Esophagus (tissue), 2 donors: ENCODE data around the gene AMN. TPM values are rescaled to one million over a fixed set of nuclear protein-coding genes. Genes with fewer than 3 reads are reported as not detected.

Experiments
- H3K27ac ChIP-seq, 2 donors: one replicate each; pipeline ENCODE4 v1.5.1; 2013; ENCODE audit warnings: low read depth in 2 of 2, mild to moderate bottlenecking in 2 of 2, inconsistent platforms in 1 of 2, low read length in 1 of 2, moderate library complexity in 1 of 2
- H3K27me3 ChIP-seq, 2 donors: one replicate each; pipeline ENCODE4 v1.6.1; 2013; ENCODE audit warnings: low read length in 2 of 2, control low read depth in 1 of 2, mild to moderate bottlenecking in 1 of 2; ENCODE audit not compliant: insufficient read depth in 2 of 2, control insufficient read depth in 1 of 2
- H3K36me3 ChIP-seq, 2 donors: one replicate each; pipeline ENCODE4 v1.6.1; 2013; ENCODE audit warnings: low read length in 1 of 2; ENCODE audit not compliant: control insufficient read depth in 2 of 2, insufficient read depth in 2 of 2
- H3K4me1 ChIP-seq, 2 donors: one replicate each; pipeline ENCODE4 v1.6.1; 2013; ENCODE audit warnings: low read length in 1 of 2; ENCODE audit not compliant: control insufficient read depth in 2 of 2, insufficient read depth in 2 of 2
- H3K4me3 ChIP-seq, 2 donors: one replicate each; pipeline ENCODE4 v1.5.1; 2013; ENCODE audit warnings: low read length in 2 of 2, mild to moderate bottlenecking in 2 of 2, low read depth in 1 of 2, moderate library complexity in 1 of 2
- H3K9me3 ChIP-seq, 2 donors: one replicate each; pipeline ENCODE4 v1.6.1; 2013; ENCODE audit warnings: mild to moderate bottlenecking in 2 of 2, low read depth in 1 of 2, low read length in 1 of 2, moderate library complexity in 1 of 2; ENCODE audit not compliant: control insufficient read depth in 2 of 2, insufficient read depth in 1 of 2
- WGBS, 2 donors: extraction: QIAGEN DNeasy Blood & Tissue Kit; methylation state at CpG; one replicate each; pipeline ENCODE4 v1.1.7; 2013; 5-methylcytosine and 5-hydroxymethylcytosine counted together
- polyA plus RNA-seq, 2 donors: library from polyadenylated mRNA; stranded (reverse); fragments of 200-250 nt; gene quantifications; one replicate each; pipeline ENCODE4 v1.2.3, GENCODE V29; 2013
- donor health status: healthy with polysubstance abuse.
- donor health status: Bipolar disorder and iron deficiency.

AMN gene
- polyA plus RNA-seq, 2 donors = 11.8 to 13.8 TPM

DNA sequence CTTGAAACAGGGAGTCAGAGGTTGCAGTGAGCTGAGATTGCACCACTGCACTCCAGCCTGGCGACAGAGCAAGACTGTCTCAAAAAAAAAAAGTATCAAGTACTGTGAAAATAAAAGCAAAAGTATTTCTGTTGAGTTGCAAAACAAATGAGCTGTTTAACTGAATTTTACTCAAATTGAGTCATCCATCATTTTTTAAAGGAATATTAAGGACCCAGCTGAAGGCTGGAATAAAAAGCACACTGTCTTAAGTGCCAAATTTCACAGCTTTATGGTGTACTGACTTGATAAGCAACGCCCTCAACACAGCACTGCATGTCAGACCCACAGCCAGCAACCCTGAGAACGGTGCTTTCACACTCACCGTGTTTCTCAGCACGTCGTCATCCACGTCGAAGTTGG is 57.9 kb downstream of the AMN start:
- peaks cover 21 to 38% of the 10 kb centered on the region in 2 donors for H3K36me3 ChIP-seq
- no peaks in the 10 kb centered on the region for H3K9me3 ChIP-seq
- H3K27ac ChIP-seq = no peak overlapping the region
- 84 to 85% methylated on average over 8 of the region's 8 CpGs for WGBS, 2 donors
- H3K4me1 ChIP-seq = peaks cover 0 to 8% of the 10 kb centered on the region in 2 donors
- no peaks in the 10 kb centered on the region for H3K27me3 ChIP-seq
- no peak overlapping the region for H3K4me3 ChIP-seq

Other genes starting within 250 kb of the AMN start
- 1 to 10 TPM; 3.8 to 4.9 TPM for gene TRAF3, start 145.2 kb upstream of the AMN start, polyA plus RNA-seq
- 10 to 100 TPM; 29.9 to 35.2 TPM for gene CDC42BPB, start 134.9 kb downstream of the AMN start, polyA plus RNA-seq
- not detected for gene LBHD2, start 161.5 kb downstream of the AMN start, polyA plus RNA-seq
- under 1 TPM; 0.52 to 0.67 TPM for gene EXOC3L4, start 172.1 kb downstream of the AMN start, polyA plus RNA-seq
- gene TNFAIP2, start 200.8 kb downstream of the AMN start, polyA plus RNA-seq = 100 to 1,000 TPM in 1 of 2 donors, 10 to 100 TPM in 1; 93.7 to 219 TPM